ENCODE data around the gene CD69.

The CD69 gene

DNA sequence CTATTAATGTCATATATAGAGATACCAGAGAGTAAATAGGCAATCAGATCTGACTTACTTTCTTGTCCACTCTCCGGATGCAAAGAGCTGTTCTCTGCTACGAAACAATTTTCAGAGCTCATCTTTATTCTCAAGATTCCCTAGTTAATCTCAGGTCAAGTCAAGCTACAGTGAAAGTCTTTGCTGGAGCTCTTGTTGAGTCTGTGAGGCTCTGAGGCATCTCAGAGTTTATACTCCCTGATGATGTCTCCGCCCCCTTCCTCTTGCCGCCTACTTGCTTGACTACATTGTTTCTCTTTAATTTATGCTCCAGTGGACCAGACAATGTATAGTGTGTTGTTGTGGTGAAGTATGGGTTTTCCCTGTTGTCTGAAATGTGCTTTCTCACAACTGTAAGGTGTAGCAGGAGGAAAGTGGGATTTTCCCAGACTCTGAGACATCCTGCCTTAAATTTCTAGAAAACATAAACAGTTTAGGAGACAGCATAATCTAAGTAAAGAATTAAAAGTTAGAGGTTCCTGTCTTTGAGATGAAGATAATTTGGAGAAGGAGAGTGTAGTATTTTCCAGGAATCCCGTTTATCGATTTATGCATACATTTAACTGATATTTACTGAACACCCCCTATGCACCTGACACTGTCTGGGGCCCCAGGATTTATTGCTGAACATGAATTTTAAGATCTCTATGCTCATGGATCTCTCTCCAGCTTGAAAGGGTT, at the start of gene CD69:
CD69 (minus strand) TSS at position 203 of the 720 bp plus-strand sequence; CDS start at position 122, 81 bp downstream.
- no peak for DNase-seq (ENCODE audit: low spot score)

DNA sequence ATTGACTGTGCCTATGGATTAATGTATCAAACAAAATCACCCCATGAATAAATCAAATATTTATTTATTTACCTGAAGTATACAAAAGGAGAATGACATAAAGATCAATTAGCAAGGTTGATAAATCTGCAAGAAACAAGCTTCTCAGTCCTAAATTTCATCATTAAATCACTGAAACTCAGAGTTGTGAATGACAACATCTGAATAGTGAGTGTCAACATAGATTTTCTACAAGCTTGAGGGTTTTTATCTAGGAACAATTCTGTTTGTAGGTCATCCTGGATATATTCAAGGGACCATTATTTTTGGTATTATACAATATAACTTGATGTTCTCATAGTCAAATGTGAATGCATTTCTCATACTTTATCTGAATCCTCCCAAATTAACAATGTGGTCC, 49.2 kb upstream of the CD69 start:
- DNase-seq (ENCODE audit: low spot score) = no peak

DNA sequence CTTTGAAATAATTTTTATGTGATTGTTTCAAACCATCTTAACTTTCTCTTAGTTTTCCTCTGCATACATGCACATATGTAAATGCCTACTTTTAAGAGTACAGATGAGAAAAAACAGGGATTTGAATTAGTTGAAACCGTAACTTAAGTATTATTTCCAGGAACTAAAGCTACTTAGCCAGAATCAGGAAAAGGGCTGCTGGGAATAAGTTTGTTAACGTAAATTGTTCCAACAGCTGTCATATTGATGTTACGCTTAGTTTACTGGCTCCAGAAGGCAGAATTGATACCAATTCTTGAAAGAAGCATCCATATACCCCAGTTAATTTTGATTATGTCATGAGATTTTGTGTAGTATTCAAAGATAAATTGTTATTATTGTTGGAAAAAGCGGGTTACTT, 48.6 kb upstream of the CD69 start:
- DNase-seq (ENCODE audit: low spot score) = no peak

DNA sequence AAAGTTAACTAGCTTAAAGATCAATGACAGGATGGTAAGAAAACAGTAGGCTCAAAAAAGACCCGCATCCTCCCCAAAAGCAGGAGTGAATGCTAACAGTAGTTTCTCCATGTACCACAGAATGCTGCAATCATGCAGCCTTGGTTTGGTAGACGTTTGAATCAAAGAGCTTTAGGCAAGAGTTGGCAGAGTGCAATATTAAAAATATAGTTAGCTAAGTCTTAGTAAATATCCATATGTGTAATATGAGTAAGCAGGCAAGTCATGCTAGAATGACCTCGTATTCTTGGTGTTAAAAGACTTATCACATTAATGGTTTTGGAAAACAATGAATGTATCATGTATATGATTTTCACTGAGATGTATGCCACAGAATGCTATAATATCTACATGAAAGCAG, 47.8 kb upstream of the CD69 start:
- DNase-seq (ENCODE audit: low spot score) = no peak

DNA sequence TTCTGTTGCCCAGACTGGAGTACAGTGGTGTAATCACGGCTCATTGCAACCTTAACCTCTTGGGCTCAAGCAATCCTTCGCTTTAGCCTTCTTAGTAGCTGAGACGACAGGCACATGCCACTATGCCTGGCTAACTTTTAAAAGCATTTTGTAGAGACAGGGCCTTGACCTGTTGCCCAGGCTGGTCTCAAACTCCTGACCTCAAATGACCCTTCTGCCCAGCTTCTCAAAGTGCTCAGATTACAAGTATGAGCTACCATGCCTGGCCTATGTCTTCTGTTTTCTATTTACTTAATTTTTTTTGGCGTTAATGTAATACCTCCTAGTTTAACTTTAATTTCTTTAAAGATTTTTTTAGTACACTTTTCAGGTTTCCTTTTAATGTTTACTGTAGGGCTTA, 46.0 kb upstream of the CD69 start:
- DNase-seq (ENCODE audit: low spot score) = no peak

DNA sequence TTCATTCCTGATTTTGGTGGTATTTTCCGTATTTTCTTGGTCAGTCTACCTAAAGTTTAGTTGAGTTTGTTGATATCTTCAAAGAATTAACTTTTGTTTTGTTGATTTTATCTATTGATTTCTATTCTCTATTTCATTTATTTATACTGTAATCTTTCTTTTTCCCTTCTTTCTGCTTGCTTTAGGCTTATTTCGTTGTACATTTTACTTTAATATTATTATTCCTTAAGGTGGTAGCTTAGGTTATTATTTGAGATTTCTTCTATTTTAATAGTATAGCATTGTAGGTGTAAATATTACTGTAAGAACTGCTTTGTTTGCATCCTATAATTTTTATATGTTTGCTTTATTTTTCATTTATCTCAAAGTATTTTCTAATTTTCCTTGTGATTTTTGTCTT, 45.2 kb upstream of the CD69 start:
- no peak for DNase-seq (ENCODE audit: low spot score)

DNA sequence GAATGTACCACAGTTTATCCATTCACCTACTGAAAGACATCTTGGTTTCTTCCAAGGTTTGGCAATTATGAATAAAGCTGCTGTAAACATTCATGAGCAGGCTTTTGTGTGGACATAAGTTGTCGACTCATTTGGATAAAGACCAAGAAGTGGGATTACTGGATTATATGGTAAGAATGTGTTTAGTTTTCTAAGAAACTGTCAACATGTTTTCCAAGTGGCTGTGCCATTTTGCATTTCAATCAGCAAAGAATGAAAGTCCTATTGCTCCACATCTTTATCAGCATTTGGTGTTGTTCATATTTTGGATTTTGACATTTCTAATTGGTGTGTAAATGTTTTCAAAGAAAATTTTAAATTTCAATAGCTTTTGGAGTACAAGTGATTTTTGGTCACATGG, 39.3 kb upstream of the CD69 start:
- DNase-seq (ENCODE audit: low spot score) = no peak

DNA sequence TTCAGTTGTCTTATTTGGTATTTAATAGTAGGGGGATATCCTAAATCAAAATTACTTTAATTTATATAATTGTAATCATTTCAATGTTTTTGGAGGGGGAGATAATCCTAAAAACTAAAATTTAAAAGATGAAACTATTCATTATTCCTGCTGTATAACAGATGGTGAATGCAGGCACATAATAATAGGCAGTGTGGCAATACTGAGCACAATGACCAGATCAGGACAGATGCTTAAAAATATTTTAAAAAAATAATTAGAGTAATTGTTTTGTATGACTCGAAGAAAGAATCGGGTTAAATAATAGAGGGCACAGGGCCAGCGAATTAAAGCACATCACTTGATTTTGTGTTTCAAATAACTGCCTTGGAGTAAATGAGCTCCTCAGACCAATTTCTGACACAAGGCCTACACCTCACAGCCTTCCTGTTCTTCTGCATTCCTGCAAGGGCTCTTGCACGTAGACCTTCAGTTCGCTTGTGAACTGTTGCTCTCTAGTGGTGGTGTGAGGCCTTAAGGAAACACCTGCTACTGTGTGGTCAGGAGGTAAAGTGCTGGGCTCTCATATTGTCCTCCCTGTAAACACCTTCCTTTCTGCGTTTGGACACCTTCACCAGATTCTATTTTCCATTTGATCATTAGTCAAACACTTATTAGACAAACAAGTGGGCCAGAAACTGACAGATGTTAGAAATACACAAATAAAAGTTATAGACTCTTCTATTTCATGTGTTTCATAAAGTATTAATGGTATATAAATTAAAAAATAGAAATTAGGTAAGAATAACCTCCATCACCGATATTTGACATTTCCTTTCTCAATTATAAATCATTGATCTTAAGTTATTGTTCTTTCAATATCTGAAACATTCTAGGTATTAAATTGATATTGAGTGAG, 37.3 kb upstream of the CD69 start:
- DNase-seq (ENCODE audit: low spot score) = peak; percentile 19

DNA sequence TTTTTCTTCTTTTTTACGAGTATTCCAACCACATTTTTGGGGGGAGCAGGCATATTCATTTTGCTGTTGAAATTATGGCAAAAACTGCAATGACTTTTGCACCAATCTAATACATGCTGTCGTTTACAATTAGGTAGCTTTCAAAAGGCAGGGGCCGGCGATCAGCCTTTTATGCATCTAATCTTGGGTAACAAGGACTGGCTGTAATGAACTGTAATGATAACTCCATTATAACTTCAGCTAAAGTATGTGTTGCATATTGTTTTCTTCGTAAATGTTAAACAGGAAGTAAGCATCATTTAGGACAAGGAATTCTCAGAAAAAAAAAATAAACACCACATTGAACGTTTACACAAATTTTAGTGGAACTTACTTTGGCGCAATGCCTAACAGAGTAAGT, 36.3 kb upstream of the CD69 start:
- DNase-seq (ENCODE audit: low spot score) = no peak

DNA sequence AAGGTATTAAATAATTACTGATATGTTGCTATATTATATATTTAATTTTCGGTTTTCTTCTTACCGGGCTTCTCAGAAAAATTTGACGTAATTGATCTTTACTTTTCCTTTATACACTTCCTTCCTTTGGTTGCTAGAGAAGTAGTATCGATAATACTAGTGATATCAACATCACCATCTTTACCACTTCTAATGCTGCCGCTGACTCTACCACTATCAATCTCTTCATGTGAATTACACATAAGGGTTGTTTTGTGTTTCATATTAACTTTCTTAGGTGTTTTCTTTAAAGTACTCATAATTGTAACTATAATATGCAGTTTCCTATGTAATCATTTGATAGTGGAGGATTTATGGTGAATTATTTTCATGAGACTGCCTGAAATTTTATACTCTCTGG, 35.6 kb upstream of the CD69 start:
- DNase-seq (ENCODE audit: low spot score) = no peak

DNA sequence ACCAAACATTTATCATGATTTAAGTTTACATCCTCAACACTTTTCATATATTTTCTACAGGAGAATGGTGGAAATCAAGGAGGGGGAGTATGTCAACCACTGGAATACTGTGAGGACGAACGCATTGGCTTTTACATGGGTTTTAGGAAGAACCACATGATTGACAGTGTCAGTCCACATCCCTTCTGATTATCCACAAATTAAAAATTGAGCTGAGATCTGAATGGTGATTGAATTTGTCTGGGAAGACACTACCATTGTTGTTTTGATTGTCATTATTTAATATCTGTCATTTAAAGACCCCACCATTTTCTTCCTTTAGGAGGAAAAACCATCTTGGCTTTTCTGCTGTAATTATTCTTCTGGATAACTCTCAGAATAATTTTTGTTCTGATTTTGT, 35.2 kb upstream of the CD69 start:
- no peak for DNase-seq (ENCODE audit: low spot score)

DNA sequence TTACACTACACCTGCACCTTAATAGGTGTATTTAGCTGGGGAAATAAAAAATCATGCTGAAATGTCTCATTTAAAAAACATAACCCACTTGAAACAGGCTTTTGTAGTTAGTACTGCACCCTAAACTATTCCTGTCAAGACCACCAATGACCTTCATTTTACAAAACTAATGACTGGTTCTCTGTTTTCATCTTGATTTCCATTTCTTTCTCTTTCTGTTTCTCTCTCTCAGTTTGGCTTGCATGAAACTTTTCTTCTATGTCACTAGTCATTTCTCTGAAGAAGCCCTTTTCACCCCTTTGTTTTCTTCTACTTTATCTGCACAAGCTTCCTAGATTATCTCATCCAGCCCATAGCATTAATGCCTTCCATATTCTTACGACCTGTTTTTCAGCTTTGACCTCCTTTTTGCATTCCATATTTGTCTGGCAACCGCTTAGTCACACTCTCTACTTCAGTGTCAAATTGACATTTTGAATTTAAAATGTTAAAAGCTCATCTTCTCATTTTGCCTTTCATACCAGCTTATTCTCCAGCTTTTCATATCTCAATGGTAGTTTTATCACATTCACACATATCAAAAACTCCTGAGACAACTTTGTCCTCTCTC, 33.9 kb upstream of the CD69 start:
- no peak for DNase-seq (ENCODE audit: low spot score)

DNA sequence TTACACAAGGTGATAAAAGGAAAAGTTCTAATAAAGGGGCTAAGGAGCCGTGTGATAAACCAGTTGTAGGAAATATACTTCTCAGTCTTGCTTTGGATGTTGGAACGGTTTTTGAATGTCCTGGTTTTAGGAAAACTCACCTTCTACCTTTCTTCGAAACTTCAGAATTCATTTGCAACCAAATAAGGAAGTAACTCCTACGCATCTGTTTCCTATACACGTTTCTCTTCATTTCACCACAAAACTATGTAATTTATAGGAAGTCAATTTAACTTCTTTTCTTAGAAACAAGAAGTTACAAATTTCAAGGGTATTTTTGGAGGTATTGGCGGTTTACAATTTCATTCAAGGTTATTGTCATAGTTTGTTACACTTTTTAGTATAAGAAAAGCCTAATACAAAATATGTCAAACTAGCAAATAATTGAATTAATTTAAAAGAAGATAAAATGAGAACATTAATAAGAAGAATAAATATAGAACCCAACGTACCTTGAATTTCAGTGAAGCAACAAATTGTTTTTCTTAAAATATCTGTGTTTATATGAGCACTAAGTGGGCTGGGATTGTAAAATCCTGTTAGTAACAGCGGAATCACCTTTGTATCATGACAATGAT, 33.2 kb upstream of the CD69 start:
- DNase-seq (ENCODE audit: low spot score) = no peak

DNA sequence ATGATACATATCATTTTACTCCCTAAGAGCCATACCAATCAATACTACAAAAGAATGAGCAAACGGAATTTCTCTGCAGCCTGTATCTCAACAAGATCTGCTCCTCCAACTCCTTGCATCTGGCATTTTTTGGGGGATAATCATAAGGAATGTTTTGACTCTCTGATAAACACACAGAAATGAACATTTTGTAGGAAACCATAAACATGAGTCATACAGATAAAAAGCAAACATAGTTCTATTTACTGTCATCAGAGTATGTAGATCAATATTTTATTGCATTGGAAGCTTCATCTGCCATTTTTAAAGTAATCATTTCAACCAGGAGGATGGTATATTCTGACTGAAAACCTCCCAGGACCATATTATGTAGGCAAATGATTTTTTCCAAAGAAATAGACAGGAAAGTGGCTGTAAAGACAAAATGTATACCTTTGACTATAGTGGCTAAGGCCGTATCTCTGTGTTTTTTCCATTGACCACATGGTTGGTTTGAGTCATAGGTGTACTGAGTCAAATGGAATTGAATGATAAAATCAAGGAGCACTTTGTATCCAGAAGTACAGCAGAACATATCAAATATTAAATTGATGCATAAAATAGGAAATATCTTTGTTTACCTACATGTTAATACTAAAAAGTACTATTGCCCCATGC, 32.4 kb upstream of the CD69 start:
- no peak for DNase-seq (ENCODE audit: low spot score)

DNA sequence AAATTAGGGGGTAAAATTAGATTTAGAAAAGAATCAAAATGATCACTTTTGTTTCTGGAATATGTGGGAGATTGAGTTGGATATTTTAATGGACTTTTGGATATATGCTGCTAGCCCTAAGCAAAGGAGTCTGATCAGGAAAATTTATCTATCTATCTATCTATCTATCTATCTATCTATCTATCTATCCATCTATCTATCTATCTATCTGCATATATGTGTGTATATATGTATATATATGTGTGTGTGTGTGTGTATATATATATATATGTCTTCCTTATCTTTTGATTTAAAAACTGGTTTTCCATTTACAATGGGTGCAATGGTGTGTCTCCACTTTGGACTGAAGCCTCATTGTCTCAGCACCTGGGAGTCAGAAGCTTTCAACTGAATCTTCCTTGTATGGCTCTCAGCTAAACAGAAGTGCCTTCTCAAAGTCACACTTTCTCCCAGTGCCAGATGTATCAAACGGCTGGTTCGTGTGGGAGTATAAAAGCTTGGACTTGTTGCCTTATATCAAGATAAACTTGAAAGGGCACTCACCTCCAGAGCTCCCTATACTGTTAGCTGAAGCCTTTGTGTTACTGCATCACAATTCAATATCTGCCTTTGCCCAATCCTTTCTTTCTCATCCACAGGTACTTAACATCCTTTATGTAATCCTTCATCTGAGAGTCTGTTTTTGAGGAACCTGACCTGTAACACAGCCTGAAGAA, 31.6 kb upstream of the CD69 start:
- DNase-seq (ENCODE audit: low spot score) = no peak

DNA sequence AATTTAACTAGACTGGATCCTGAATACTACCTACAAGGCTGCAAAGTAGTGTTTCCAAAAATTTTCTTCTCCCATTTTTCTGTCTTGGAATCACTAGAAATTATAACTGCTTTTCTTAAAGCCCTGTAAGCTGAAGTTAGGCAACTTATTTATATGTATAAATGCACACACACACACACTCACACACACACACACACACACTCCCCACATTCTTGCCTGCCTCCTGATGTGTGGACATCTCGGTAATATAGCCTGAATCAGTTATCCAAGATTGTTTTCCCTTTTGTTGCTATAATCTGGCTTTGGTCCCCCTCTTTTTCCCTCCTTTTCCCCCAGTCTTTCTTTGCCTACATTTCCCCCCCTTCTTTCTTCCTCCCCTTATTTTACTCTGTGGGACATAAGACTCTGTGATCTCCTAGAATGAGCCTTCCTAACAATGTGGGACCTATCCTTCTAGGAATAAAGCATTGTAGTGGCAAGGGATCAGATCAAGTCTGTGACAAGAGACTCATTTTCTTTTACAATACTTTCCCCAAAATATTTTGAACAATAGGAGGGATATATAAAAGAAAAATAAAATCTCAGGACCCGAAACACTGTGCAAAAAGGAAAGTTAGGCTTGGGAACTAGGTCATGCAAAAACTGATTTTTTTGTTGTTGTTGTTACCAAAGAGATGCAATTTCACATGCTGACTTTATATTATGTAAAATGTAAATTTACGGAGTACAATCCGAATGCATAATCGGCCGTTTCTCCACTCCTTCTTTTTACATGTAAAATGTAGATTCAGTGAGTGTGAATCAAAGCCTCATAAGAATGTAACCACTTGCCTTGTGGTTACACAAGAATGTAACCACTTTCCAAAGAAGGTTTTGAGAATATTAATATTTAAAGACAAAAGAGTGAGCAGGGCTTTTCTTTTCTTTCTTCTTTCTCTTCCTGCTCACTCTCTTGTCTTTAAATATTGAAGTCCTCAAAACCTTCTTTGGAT, 26.3 kb upstream of the CD69 start:
- no peak for DNase-seq (ENCODE audit: low spot score)

DNA sequence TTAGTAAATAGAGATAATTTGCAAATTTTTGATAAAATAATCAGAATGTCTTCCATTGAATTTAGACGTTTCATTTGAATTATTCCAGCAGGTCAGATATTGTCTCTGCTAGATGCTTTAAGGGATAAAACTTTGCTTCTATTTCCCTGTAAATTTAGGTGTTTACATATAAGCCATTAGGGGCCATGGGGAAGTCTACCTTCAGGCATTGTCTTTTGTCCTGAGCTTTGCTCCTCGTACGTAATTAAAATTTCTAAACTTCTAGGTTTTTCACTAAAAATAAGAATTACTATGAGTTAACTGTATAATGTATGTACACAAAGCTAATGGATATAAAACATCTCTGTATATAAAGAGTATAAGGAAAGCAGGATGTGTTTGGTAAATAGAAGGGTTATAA, 24.1 kb upstream of the CD69 start:
- DNase-seq (ENCODE audit: low spot score) = no peak

DNA sequence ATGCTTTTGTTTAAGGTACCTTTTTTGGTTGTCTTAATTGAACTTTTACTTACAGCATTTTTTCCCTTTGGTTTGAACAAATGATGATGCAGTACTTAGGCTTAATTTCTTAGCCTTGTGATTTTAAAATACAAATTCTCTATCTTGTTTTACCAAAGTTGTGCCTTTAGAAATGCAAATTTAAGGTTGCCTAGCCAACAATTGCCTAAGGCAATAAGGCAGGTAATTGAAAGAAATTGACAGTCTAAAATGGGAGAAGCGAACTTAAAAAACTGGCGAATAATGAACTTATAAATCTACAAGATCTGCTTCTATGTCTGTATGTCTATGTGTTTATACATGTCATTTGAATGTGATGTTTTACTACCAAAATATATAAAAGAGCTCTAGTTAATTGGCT, 23.6 kb upstream of the CD69 start:
- DNase-seq (ENCODE audit: low spot score) = no peak

DNA sequence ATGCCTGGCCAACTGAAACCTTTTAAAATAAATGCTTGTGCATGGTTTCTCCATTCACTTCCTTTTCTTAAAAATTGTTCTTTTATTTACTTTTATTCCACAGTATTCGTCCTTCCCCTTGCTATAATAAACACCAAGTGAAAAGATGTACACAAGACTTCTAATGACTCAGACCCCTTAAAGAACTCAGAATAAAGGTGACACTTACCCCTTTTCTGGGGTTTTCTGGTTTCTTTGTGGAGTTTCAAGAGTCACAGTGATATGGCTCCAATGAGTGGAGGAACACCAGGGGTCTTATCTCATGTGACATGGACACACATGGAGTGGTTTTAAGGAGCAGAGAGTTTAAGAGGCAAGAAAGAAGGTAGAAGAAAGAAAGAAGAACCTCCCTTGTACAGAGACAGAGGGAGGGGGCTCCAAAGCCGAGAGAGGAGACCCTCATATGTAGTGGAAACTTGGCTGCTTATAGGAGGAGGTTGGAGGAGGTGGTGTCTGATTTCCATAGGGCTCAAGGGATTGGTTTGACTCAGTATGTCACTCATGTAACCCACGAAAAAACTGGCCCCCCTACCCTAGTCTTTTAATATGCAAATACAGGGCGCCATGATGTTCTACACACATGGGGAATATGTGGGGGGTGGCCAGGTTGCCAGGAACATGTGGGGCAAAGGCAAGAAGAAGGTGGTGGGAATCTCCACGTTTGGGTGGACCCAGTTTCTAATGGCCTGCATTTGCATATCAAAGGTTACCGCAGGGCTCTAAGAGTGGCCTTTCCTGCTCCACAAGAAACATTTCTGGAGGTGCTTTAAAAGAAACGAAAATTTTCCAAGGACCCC, 22.1 kb upstream of the CD69 start:
- DNase-seq (ENCODE audit: low spot score) = no peak
